Endometrial microvascular endothelial cells (primary cell): ENCODE results near the gene MARCHF3. TPM values are rescaled to one million over a fixed set of nuclear protein-coding genes. Genes with fewer than 3 reads are reported as not detected.
"Not testable (repeated sequence)": the region's sequence is repeated elsewhere in the genome, so short reads cannot be mapped to it uniquely, and the experiment has no call there.

ENCODE experiments used
- in situ Hi-C: cut with HindIII; loops from 2 replicates; pipeline ENCODE4 v1.10.0; 2017; ENCODE audit warnings: low sequenced_read_pairs, low pct_unique_long_range_greater_than_20kb; ENCODE audit errors: inconsistent ontology term
- total RNA-seq: library from RNA; depleted of rRNA; stranded (reverse); fragments of >200 nt; gene quantifications from one replicate; pipeline ENCODE4 v1.2.3, GENCODE V29; 2015; ENCODE audit errors: inconsistent ontology term

The MARCHF3 gene
- total RNA-seq, 1 donor from 2014 or later = 26.5 TPM

DNA sequence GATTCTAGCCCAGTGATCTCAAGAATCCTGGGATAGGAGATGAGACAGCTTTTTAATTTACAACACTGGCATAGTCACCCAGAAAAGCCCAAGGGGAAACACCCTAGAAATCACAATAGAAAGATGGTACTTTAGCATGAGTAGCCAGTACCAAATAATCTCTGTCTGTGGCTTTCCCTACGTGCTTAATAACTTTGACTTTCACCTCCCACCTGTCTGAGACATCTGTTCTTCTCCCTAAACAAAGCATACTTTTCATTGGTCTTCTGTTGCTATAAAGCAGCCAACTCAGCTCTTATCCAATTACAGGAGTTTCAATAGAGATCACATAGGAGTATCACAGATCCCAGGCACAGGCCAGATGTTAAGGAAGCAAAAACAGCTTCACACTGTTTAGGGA is 10.4 kb downstream of the MARCHF3 start:
- in situ Hi-C loops = no loop called here

DNA sequence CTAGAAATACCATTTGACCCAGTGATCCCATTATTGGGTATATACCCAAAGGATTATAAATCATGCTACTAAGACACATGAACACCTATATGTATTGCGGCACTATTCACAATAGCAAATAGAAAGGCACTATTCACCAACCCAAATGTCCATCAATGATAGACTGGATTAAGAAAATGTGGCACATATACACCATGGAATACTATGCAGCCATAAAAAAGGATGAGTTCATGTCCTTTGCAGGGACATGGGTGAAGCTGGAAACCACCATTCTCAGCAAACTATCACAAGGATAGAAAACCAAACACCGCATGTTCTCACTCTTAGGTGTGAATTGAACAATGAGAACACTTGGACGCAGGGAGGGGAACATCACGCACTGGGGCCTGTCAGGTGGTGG is 13.6 kb downstream of the MARCHF3 start:
- in situ Hi-C loops = not testable (repeated sequence)

DNA sequence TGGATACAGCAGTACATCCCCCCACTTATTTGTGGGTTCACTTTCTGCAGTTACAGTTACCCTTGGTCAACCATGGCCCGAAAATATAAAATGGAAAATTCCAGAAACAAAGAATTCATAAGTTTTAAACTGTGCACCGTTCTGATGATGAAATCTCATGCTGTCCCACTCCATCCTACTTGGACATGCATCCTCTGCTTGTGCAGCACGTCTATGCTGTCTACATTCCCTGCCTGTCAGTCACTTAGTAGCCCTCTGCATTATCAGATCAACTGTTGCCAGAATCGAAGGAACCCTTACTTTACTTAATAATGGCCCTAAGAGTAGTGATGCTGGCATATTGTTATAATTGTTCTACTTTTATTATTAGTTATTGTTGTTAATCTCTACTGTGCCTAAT is 14.6 kb downstream of the MARCHF3 start:
- in situ Hi-C loops = no loop called here

DNA sequence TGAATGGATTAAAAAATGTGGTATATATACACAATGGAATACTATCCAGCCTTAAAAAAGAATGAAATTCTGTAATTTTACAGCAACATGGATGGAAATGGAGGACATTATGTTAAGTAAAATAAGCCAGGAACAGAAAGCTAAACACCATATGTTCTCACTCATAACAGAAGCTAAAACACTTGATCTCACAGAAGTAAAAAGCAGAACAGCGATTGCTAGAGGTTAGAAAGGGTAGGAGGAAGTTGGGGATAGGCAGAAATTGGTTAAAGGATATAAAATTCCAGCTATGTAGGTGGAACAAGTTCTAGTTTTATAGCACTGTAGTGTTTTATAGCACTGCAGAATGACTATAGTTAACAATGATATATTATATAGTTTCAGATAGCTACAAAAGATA is 15.8 kb downstream of the MARCHF3 start:
- in situ Hi-C loops = no loop called here

DNA sequence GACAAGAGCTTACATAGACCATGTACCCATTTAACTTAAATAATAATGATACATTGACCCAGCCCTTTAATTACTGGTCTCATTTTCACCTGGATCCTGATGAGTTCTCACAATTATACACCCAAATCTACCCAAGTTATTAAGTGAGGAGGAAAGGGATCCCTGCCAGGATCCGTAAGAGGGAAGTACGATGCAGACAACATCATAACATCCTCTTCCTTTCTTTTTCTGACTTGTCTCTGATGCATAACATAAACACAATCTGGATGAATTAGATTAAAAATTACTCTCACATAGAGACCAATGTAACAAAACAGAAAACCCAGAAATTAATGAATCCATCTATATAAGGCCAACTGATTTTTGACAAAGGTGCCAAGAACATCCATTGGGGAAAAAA is 17.0 kb downstream of the MARCHF3 start:
- in situ Hi-C loops = no loop called here

DNA sequence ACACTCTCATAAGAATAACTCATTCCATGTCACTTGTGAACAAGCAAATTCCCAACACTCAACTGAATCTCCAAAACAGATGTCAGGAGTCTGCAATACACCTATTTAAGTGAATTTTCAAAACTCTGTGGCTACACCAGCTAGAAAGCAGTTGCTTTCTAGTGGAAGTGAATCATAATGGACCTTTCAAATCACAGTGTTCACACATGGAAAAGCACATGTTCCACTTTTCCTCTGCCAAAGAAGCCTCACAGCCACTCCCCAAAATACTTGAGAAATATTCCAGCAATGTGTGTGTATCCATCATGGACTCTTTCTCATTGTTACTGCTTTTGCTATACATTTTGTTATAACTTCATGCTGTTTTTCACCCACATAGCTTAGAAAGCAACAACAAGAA is 17.4 kb downstream of the MARCHF3 start:
- in situ Hi-C loops = no loop called here

DNA sequence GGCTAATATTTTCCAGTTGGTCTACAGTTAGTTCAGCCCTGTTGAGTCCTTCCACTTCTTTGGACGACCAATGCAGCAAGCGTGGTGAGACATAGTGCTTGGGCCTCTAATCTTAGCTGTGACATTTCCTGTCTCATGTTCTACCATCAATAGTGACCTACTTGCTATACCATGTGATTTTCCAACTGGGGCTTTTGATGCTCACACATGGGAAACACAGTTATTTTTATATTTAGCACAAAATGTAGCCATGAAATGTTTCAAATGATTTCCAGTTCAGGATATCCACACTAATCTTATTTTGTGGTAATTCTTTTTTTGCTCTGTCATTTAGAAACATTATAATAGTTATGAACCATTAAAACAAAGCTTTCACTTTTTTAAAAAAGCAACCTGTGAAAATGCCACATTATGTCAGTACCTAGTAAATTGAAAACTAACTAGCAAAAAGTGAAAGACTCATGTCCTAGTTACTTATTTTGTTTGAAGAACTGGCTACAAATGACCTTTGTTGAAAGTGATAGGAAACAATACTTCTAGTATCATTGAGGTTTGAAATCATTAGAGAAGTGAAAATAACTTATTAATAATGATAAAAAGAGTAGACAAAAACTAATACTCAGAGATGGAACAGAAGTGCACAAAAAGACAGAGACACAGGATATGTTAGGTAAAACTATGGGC is 18.3 kb downstream of the MARCHF3 start:
- in situ Hi-C loops = no loop called here

DNA sequence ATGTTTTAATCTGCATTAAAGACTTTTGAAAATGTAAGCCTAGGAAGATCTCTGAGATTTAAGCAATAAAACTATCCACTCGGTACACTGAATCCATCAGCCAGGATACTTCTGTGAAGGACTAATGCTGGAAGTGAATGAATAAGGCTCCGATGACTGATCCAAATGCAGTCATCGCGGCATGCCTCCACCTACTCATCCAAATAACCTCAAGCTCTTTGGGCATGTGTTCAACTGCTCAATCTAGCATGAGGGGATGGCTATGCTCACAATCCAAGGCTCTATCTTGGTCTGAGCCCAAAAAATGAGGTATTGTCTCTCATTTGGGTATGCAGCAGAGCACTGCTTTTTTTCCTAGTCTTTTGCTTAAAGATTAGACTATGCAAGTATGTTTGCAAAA is 19.2 kb downstream of the MARCHF3 start:
- in situ Hi-C loops = no loop called here

DNA sequence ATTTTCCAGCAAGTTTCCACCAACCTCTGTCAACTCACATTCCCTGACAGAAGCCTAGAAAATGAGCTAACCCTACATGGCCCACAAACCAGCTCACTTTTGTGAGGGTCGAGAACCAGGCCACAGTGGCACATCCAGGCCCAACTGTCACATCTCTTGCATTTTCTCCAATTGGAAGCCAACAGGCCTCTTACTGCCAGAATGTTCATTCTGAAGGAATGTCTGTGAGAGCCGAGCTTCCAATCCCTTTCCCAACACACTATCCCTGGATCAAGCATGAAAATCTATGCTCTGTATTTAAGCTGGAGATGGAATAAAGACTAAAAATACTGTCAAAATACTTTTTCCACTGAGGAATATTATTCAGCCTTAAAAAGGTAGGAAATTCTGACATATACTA is 20.0 kb downstream of the MARCHF3 start:
- in situ Hi-C loops = no loop called here

DNA sequence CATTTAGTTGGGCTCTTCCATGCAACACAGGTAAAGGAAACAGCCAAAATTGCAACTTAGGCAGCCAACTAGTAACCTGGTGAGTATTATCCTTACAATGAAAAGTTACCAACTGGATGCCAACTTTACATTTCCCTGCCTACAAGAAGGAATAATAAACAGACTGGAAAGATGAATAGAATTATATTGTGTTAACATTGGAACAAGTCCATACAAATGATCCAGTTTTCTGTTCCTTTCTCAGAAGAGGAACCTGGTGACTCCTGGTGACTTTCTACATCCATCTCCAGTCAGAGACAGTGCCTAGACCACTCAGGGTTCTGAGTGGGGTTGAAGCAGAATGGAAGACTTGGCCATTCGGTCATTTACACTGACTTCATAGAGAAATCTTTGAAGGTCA is 20.6 kb downstream of the MARCHF3 start:
- in situ Hi-C loops = no loop called here

DNA sequence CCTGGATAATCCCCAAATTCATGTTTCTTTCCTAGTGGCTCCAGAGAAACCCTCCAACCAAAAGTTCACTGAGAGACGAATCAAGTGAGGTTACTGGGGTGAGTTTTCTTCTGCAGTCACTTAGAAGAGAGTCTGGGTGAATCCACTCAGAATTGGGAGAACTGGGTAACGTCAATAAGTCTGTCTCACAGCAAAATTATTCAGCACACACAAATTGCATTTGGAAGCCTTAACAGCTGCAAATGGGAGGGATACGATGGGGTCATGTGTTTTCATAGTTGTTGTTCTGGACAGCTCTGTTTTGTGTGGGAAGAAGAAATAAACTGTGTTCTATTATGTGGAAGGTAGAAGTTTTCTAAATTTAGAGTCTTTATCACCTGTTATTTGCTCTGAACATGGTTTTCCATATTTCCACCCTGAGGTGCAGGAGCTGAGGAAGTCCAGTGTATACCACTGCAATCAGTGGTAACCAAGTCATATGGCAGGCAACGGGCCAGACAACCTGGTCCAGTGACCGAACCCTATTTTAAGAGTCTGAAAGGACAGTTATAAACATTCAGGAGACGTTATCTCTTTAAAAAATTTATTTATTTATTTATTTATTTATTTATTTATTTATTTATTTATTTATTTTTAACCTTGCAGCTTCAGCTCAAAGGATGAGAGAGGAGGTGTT is 21.9 kb downstream of the MARCHF3 start:
- in situ Hi-C loops = no loop called here

DNA sequence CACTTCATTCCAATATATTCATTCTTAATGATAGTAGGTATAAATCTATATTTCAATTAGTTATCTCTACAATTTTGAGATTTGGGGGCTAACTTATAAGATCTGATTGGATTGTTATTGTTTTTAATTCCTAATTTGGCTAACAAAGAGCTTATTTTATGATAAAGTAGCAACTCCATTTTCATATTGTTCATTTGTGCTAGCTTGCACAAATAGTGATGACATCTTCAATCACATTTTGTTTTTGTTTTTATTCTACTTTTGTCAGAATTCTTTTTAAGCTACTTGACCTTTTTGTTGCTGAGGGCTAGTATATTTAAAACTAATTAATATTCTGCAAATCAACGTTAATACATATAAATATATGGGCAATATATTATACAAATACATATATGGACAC is 22.8 kb downstream of the MARCHF3 start:
- in situ Hi-C loops = no loop called here

DNA sequence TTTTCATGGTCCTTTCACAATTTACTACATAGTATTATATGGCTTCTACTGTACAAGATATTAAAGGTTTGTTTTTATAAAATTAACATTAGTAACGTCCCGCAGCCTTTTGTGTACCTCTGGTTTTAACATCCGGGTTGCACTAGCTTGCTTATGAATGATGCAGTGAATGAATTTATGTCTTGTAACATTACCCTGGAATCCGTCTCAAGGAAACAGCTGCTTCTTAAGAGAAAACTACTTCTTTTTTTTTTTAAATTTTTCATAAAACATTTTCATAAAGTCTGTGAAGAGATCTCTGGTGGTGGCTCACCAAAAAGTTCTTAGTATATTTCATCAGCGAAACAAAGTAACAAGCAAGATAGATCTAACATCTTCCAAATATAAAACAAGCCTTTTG is 23.6 kb downstream of the MARCHF3 start:
- in situ Hi-C loops = no loop called here

DNA sequence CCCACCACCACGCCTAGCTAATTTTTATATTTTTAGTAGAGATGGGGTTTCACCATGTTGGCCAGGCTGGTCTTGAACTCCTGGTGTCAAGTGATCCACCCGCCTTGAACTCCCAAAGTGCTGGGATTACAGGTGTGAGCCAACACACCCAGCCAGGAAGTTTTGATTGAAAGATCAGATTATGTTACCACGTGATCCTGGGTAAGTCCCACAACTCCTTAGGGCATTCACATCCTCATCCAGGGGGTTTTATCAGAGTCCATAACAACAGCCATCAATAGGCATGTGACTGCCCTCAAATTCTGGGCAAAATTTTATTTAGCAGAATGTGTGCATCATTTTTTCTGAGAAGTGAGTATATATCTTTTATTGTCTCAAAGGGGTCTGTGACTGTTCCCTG is 25.1 kb downstream of the MARCHF3 start:
- in situ Hi-C loops = not testable (repeated sequence)

DNA sequence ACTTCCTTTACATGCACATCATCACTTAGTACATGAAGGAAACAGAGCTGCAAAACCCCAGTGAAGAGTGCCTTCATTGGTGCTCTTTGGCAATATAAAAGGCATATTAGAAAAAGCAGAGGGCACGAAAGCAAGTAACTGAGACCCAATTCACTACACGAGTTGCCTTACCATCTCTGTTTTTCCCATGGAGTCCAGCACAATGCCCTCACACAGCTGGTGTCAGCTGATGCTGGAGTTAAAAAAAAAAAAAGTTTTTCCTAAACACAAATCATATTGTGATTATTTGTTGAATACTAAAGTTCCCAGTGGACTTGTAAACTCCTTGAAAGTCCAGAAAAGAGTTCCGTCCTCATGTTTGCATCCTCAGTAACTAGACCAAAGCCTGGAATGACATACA is 25.6 kb downstream of the MARCHF3 start:
- in situ Hi-C loops = no loop called here

DNA sequence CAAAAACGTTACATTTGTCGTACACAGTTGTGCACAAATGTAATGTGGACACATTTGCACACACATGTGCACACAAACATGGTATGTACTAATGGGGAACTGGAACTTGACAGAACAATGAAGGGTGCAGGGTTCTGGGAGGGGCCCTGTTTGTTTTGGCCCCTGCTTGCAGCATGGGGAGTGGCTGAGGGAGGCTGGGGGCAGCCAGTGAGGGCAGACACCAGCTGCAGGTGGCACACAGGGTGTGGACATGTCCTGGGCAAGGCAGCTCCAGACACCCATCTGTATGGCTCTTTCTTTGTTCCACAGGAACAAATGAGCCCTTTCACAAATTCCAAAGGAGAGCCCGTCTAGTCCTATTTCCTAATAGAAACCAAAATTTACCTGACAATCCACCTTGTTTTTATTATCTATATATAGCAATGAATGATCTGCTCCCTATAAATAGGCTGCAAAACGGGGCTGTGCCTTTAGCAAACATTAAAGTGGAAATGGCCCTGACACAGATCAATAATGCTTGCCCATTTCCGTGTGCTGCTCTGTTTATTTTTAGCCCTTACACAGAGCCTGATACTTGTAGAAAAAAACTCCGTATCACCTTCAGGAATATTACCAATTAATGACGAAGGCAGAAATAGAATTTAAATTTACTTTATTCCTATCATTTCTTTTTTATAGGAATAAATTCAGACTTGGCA is 26.4 kb downstream of the MARCHF3 start:
- in situ Hi-C loops = no loop called here

DNA sequence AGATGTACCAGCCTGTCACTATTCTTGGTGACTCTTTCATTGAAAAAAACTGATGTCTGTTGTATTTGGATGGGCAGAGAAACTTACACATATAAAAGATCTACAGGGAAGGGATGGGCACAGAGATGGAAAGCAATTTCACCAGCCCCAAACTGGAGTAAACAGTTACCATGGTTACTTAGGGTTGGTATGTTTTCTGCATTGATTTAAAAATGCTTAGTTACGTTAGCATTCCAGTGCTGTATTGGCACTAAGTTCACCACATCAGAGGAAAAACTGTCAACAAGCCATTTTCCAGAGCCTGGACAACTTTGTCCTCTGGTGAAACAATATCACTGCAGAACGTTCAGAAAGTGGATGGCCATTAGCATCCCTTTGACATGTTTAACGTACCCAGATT is 28.0 kb downstream of the MARCHF3 start:
- in situ Hi-C loops = no loop called here

DNA sequence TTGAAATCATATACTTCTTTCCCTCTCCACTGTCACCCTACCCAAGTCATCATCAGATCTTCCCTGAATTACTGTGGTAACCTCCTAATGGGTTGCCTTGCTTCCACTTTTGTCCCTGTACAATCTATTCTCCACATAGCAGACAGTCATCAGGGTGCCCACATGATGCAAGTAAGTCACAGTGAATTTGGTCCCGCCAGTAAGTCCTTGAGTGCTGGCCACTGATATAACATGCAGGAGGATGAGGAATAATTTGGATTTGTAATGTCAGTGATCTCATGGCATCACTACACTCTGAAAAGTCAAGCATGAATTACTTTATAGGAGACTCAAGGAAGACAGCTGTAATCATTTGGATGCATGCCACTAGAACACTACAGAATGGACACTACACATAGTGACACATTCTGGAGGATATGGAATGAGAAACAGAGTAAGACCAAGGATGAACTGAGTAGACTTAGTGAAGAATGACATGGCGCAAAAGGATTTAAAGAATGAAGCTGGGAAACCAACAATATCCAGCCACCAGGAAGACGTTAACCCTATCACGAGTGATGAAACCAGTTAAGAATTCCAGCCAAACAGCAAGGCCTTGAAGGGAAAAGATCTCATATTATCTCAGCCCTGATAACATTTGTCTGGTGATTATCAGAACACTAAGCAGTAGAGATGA is 28.6 kb downstream of the MARCHF3 start:
- in situ Hi-C loops = no loop called here

DNA sequence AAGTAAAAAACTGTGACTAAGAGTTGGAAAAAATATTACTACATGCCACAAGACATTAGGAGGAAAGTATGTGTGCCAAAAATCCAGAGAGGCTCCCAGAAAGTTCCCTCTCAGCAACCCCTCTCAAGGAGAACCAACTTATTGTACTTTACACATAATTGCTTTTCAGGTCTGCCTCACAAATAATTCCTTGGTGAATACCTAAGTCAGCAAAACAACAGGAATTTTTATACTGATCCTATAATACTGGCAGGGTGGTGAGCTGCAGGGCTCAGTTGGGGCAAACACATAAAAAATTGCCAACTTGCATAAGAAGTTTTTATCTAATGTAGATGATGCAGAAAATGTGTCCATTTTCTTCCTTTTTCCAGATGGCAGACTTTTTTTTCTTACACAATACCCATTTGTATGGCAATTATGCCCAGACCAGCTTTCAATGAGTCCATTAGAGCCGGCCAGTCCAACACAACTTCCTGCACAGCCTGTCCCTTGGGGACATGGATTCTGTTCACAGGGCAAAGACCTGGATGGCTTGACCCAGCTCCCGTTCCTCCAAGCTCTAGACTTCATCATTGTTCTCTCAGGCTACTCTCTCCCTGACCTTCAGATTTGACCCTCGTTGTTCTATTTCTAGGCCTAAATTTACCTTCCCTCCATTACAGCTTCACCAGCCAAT is 31.3 kb downstream of the MARCHF3 start:
- in situ Hi-C loops = no loop called here
